DND-41 (cell line): ENCODE data around the gene CARHSP1.

Experiments used
- ATAC-seq: fragments of 200-7000 bp; cut with Tn5 transposase; 3 replicates; pipeline ENCODE4 v1.9.1; 2021; ENCODE audit warnings: low read depth; ENCODE audit not compliant: insufficient read depth
- DNase-seq: peaks from one replicate; pipeline ENCODE4 v3.0.0-alpha.2; 2020
- H2AFZ ChIP-seq: 2 replicates; pipeline ENCODE4 v1.6.0; 2012; ENCODE audit warnings: low read depth, low read length
- H3K27ac ChIP-seq: 2 replicates; pipeline ENCODE4 v1.5.1; 2012; ENCODE audit warnings: low read length, inconsistent platforms
- H3K27me3 ChIP-seq: fragments of 200-600 bp; sonication (generic); 2 replicates; pipeline ENCODE4 v1.6.0; 2012; ENCODE audit warnings: low read length, mild to moderate bottlenecking, inconsistent platforms; ENCODE audit not compliant: insufficient read depth, poor library complexity
- H3K36me3 ChIP-seq: 2 replicates; pipeline ENCODE4 v1.5.1; 2012; ENCODE audit warnings: low read length, inconsistent platforms; ENCODE audit not compliant: insufficient read depth
- H3K4me1 ChIP-seq: 2 replicates; pipeline ENCODE4 v1.5.1; 2012; ENCODE audit warnings: mild to moderate bottlenecking, low read length; ENCODE audit not compliant: insufficient read depth
- H3K4me2 ChIP-seq: 2 replicates; pipeline ENCODE4 v1.6.0; 2012; ENCODE audit warnings: mild to moderate bottlenecking, moderate library complexity, low read length, inconsistent platforms; ENCODE audit not compliant: insufficient read depth
- H3K4me3 ChIP-seq, 2 experiments: fragments of 200-600 bp in 1 of 2; shearing (Covaris generic) in 1 of 2; 2 replicates each; pipeline ENCODE4 v1.5.1; 2012 to 2016; ENCODE audit warnings: inconsistent platforms in 2 of 2, low read length in 2 of 2, mild to moderate bottlenecking in 2 of 2, low read depth in 1 of 2, moderate library complexity in 1 of 2
- H3K79me2 ChIP-seq: 2 replicates; pipeline ENCODE4 v1.6.0; 2012; ENCODE audit warnings: low read length, inconsistent platforms; ENCODE audit not compliant: insufficient read depth
- H3K9ac ChIP-seq: 2 replicates; pipeline ENCODE4 v1.6.0; 2012; ENCODE audit warnings: low read depth, mild to moderate bottlenecking, inconsistent platforms, low read length, moderate library complexity
- H3K9me3 ChIP-seq: 2 replicates; pipeline ENCODE4 v1.5.1; 2012; ENCODE audit warnings: low read length, moderate library complexity, mild to moderate bottlenecking, inconsistent platforms; ENCODE audit not compliant: insufficient read depth, severe bottlenecking
- H4K20me1 ChIP-seq: 2 replicates; pipeline ENCODE4 v1.6.0; 2012; ENCODE audit warnings: low read length; ENCODE audit not compliant: insufficient read depth
- EZH2 ChIP-seq: IDR thresholded peaks from 3 replicates; pipeline ENCODE4 v1.6.1; 2012; ENCODE audit warnings: borderline replicate concordance, low read depth, mild to moderate bottlenecking, moderate library complexity, low read length, inconsistent platforms; ENCODE audit not compliant: severe bottlenecking
- TF ChIP-seq, protein P1 (sequence below): IDR thresholded peaks from 2 replicates; pipeline ENCODE4 v1.5.1; 2012; ENCODE audit warnings: borderline replicate concordance, low read length, moderate library complexity, mild to moderate bottlenecking; ENCODE audit not compliant: poor library complexity, severe bottlenecking; ENCODE audit errors: extremely low read depth

The CARHSP1 gene

DNA sequence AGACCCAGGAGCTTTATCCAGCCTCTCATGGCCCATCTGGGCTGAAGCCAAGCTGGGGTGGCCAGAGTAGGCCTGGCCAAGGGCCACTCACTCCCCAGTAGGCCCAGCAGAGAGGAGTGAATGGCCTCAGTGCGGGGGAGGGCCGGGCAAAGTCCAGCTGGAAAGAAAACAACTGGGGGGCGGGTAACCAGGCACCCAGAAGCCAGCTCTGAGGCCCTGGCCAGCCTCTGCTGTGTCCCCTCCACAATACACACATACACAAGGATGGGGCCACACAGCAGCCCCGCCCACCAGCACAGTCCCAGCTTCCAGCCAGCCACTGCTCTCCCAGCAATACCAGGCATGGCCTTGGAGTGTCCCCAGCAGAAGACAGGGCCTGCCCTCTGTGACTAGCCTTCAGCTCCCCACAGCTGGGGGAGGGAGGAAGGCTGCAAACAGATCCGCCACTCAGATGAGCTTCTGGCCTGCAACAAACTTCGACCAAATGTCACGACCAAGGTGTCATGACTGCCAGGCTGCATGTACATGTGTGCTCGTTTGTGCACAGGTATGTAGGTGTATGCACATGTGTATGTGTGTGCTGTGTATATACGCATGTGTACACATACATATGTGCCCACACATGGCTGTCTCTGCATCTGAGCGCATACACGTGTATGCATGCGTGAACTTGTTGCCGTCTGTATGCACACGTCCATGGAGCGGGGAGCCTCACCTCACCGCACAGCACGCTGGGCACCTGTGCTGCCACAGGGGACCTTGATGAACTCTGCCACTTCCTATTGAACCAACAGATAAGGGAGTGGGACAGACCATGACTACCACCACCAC, 5.0 kb downstream of the CARHSP1 start:
- DNase-seq (no peak), ATAC-seq (no peak)
- peaks cover 71% of the 10 kb centered on the region for H3K4me1 ChIP-seq
- peaks cover 99% of the 10 kb centered on the region for H3K79me2 ChIP-seq
- no peak overlapping the region for H2AFZ ChIP-seq
- H3K4me2 ChIP-seq: peak overlapping the region; percentile 91
- peaks cover 91% of the 10 kb centered on the region for H4K20me1 ChIP-seq
- H3K36me3 ChIP-seq: peaks cover 88% of the 10 kb centered on the region
- no peaks in the 10 kb centered on the region for H3K9me3 ChIP-seq
- TF ChIP-seq, protein P1, sequence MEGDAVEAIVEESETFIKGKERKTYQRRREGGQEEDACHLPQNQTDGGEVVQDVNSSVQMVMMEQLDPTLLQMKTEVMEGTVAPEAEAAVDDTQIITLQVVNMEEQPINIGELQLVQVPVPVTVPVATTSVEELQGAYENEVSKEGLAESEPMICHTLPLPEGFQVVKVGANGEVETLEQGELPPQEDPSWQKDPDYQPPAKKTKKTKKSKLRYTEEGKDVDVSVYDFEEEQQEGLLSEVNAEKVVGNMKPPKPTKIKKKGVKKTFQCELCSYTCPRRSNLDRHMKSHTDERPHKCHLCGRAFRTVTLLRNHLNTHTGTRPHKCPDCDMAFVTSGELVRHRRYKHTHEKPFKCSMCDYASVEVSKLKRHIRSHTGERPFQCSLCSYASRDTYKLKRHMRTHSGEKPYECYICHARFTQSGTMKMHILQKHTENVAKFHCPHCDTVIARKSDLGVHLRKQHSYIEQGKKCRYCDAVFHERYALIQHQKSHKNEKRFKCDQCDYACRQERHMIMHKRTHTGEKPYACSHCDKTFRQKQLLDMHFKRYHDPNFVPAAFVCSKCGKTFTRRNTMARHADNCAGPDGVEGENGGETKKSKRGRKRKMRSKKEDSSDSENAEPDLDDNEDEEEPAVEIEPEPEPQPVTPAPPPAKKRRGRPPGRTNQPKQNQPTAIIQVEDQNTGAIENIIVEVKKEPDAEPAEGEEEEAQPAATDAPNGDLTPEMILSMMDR: no peak
- no peak for TF ChIP-seq EZH2
- peak overlapping the region in 1 of 2 experiments; percentile 35; a peak in 2 of 4 replicates for H3K4me3 ChIP-seq
- H3K9ac ChIP-seq: 0 out of 2 replicates have a peak overlapping the region, but pooled peaks have one; percentile 3
- H3K27ac ChIP-seq: peak overlapping the region; percentile 48
- H3K27me3 ChIP-seq: no peaks in the 10 kb centered on the region

DNA sequence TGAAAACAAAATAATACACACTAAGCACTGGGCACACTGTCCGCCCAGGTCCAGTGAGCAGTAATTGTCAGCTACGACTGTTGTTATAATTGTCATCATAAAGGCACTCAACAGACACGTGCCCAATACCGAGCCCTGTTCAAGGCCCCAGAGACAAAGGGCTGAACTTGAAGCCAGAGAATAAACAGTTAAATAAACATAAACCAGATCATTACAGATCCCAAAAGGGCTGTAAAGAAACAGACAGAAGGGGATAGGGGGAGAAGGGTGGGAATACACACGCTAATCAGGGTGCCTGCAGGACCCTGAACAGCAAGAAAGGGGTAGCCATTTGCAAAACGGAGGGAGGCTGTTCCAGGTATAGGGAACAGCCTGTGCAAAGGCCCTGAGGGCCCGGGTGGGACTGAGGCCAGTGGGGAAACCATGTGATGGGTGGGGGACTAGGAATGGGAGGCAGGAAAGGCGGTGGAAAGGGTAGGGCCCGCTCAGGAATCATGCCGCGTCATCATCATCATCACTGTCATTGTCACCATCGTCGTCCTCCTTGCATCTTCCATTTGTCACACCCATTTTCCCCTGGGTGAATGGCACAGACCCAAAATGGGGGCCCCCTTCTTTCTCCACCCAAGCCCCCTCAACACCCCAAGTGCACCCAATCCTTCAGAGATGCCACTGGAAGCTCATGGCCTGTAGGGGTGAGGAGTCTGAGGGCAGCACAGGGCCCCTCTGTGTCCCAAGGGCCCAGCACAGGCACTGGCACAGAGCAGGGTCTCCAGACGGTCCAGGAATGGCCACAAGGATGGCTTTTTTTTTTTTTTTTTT, 6.3 kb downstream of the CARHSP1 start:
- H3K4me3 ChIP-seq: no peak overlapping the region
- no peaks in the 10 kb centered on the region for H3K27me3 ChIP-seq
- ATAC-seq (no peak), DNase-seq (no peak)
- no peak for TF ChIP-seq EZH2
- TF ChIP-seq, protein P1: no peak
- no peak overlapping the region for H3K9ac ChIP-seq
- H4K20me1 ChIP-seq: peaks cover 96% of the 10 kb centered on the region
- H3K79me2 ChIP-seq: peaks cover 100% of the 10 kb centered on the region
- H3K4me2 ChIP-seq: peak overlapping the region; percentile 26; the same call in 1 of the 2 replicates
- H3K27ac ChIP-seq: peak overlapping the region; percentile 47
- peaks cover 73% of the 10 kb centered on the region for H3K4me1 ChIP-seq
- H3K36me3 ChIP-seq: peaks cover 93% of the 10 kb centered on the region
- H2AFZ ChIP-seq: no peak overlapping the region
- no peaks in the 10 kb centered on the region for H3K9me3 ChIP-seq

DNA sequence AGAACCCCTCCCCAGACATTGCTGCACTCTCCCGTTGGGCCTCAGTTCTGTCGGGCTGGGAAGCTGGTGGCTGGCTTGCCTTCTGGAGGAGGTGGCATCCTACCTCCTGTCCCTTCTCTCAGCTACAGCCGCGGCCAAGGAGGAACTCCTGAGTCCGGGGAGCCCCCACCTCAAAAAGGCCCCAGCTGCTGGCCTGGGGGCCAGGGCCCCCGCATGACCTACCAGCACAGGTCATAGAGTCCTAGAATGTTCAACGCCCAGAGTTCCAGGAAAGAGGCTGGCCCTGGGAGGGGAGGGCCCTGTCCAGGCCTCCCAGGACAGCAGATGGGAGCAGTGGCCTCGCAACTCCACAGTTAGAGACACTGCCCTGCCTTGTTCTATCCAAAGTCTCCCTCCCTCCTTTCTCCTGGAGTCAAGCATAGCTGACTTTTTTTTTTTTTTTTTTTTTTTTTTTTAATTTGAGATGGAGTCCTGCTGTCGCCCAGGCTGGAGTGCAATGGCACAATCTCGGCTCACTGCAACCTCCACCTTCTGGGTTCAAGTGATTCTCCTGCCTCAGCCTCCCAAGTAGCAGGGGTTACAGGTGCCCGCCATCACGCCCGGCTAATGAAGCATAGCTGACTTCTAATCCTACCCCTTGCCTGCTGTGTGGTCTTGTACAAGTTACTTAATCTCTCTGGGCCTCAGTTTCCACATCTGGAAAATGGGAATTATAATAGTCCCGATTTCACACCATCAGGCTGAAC, 7.1 kb downstream of the CARHSP1 start:
- no peak for TF ChIP-seq EZH2
- TF ChIP-seq, protein P1: no peak
- no peak overlapping the region for H3K4me3 ChIP-seq
- no peaks in the 10 kb centered on the region for H3K9me3 ChIP-seq
- DNase-seq (no peak), ATAC-seq (no peak)
- H4K20me1 ChIP-seq: peaks cover 91% of the 10 kb centered on the region
- peaks cover 68% of the 10 kb centered on the region for H3K4me1 ChIP-seq
- no peaks in the 10 kb centered on the region for H3K27me3 ChIP-seq
- H2AFZ ChIP-seq: no peak overlapping the region
- peaks cover 90% of the 10 kb centered on the region for H3K36me3 ChIP-seq
- no peak overlapping the region for H3K9ac ChIP-seq
- H3K79me2 ChIP-seq: peaks cover 98% of the 10 kb centered on the region
- H3K4me2 ChIP-seq: peak overlapping the region; percentile 26; the same call in 1 of the 2 replicates
- H3K27ac ChIP-seq: peak overlapping the region; percentile 47
